Calu3 (cell line): Measurements from ENCODE around the gene ST6GAL1. TPM values are rescaled to one million over a fixed set of nuclear protein-coding genes. Genes with fewer than 3 reads are reported as not detected.
"Not testable (repeated sequence)": the region's sequence is repeated elsewhere in the genome, so short reads cannot be mapped to it uniquely, and the experiment has no call there.

Experiments
- BruUV-seq: library from RNA; stranded (reverse); fragments of 400-500 nt; replicated peaks from 2 replicates; lab custom pipeline; 2021; lab: Mats Ljungman, UMichigan
- CTCF ChIA-PET: fragments of 300-600 bp; sonication (Branson Sonifier 250); formaldehyde crosslinking; loops from one replicate; lab custom pipeline; 2022; ENCODE audit warnings: antibody characterized with exemption; lab: Charles Lee
- DNase-seq: peaks from one replicate; pipeline ENCODE4 v3.0.0; 2022
- H3K27ac Mint-ChIP-seq: one replicate; pipeline ENCODE4 v1.8.0; 2022; ENCODE audit warnings: mixed read lengths; ENCODE audit not compliant: unreplicated experiment
- H3K27me3 Mint-ChIP-seq: one replicate; pipeline ENCODE4 v1.8.0; 2022; ENCODE audit warnings: mixed read lengths; ENCODE audit not compliant: unreplicated experiment
- H3K36me3 Mint-ChIP-seq: one replicate; pipeline ENCODE4 v1.8.0; 2022; ENCODE audit warnings: mild to moderate bottlenecking, moderate library complexity, mixed read lengths; ENCODE audit not compliant: insufficient read depth, unreplicated experiment
- H3K4me1 Mint-ChIP-seq: one replicate; pipeline ENCODE4 v1.8.0; 2022; ENCODE audit warnings: mild to moderate bottlenecking, low read depth, mixed read lengths; ENCODE audit not compliant: unreplicated experiment
- H3K4me3 Mint-ChIP-seq: one replicate; pipeline ENCODE4 v1.8.0; 2022; ENCODE audit warnings: mild to moderate bottlenecking, low read depth, moderate library complexity, mixed read lengths; ENCODE audit not compliant: unreplicated experiment
- H3K9me3 Mint-ChIP-seq: one replicate; pipeline ENCODE4 v1.8.0; 2022; ENCODE audit warnings: low read depth, mixed read lengths; ENCODE audit not compliant: unreplicated experiment
- intact Hi-C: fragments of 100-400 bp; cut with micrococcal nuclease; formaldehyde crosslinking; loops from one replicate; pipeline ENCODE4 v1.10.0; 2022; ENCODE audit not compliant: unreplicated experiment
- total RNA-seq: library from RNA; stranded (reverse); gene quantifications from 2 replicates; pipeline ENCODE4 v1.2.3, GENCODE V29; 2022
- TF ChIP-seq, protein P1 (sequence below): fragments of 200-600 bp; IDR thresholded peaks from one replicate; pipeline ENCODE4 v1.8.0; 2022; ENCODE audit warnings: antibody characterized with exemption; ENCODE audit not compliant: unreplicated experiment

The ST6GAL1 gene
- total RNA-seq, 1 experiment from 2014 or later: 20.4 TPM

DNA sequence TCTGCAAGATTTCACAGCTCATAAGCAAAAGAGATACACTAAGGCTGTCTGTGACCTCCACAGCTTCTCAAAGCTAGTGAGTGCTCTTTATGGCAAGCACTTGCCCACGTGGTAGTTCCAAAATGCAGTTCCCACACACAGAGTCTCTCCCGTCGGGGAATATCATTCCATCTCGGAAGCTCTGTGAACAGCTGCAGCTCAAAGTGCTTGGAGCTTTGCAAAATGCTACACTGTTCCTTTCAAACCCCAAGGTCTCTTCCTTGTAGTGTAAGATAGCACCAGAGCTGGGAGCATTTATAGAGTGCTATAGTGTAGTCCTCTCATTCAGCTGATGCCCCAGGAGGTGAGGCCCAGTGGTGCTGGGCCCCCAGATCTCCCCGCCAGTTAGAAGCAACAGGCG is 36.1 kb downstream of the ST6GAL1 start:
- no peak for DNase-seq
- Mint-ChIP-seq H3K36me3 (no peaks in the 10 kb centered on the region), H3K27me3 (no peaks in the 10 kb centered on the region), H3K4me1 (no peaks in the 10 kb centered on the region), H3K4me3 (no peak overlapping the region), H3K9me3 (no peaks in the 10 kb centered on the region), H3K27ac (no peak overlapping the region)
- intact Hi-C loops: no loop called here
- no TSS peak for BruUV-seq
- TF ChIP-seq, protein P1, sequence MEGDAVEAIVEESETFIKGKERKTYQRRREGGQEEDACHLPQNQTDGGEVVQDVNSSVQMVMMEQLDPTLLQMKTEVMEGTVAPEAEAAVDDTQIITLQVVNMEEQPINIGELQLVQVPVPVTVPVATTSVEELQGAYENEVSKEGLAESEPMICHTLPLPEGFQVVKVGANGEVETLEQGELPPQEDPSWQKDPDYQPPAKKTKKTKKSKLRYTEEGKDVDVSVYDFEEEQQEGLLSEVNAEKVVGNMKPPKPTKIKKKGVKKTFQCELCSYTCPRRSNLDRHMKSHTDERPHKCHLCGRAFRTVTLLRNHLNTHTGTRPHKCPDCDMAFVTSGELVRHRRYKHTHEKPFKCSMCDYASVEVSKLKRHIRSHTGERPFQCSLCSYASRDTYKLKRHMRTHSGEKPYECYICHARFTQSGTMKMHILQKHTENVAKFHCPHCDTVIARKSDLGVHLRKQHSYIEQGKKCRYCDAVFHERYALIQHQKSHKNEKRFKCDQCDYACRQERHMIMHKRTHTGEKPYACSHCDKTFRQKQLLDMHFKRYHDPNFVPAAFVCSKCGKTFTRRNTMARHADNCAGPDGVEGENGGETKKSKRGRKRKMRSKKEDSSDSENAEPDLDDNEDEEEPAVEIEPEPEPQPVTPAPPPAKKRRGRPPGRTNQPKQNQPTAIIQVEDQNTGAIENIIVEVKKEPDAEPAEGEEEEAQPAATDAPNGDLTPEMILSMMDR: no peak
- CTCF ChIA-PET: interaction anchor here (1.2 kb wide), 1 partner anchor 9 kb away, joined by 3 read pairs; no protein-coding TSS in a partner anchor

DNA sequence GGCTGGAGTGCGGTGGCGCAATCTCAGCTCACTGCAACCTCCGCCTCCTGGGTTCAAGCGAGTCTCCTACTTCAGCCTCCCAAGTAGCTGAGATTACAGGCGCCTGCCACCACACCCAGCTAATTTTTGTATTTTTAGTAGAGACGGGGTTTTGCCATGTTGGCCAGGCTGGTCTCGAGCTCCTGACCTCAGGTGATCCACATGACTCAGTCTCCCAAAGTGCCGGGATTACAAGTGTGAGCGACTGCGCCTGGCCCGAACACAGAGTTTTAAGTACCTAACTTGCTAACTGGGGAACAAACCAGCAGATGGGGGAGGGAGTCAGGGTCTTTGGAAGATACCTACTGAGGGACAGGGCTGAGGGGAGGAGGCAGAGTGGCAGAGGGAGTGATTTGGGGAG is 36.9 kb downstream of the ST6GAL1 start:
- CTCF ChIA-PET: interaction anchor here (0.6 kb wide), 1 partner anchor 233 kb away, joined by 3 read pairs; no protein-coding TSS in a partner anchor
- H3K36me3 Mint-ChIP-seq, H3K27me3 Mint-ChIP-seq, H3K4me3 Mint-ChIP-seq, H3K9me3 Mint-ChIP-seq, DNase-seq, H3K27ac Mint-ChIP-seq, BruUV-seq, H3K4me1 Mint-ChIP-seq, intact Hi-C loops: not testable (repeated sequence)

DNA sequence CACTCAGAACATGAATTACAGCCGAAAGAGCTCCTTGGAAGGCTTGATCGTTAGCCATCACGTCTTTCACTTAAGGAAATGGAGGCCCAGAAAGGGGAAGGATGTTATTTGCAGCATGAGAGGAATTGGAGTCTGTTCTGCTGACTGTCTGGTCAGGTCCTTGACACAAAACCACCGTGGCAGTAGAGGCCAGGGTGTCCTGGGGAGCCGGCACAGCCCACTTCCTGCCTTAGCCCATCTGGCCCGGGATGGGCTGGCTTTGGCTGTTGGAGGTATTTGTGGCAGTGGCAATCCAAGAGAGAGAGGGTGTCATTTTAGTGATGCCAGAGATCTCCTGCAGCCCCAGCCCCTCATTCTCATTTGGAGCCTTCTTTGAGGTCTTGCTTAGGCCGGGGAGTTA is 37.4 kb downstream of the ST6GAL1 start:
- no peak overlapping the region for H3K27ac Mint-ChIP-seq
- H3K9me3 Mint-ChIP-seq: no peaks in the 10 kb centered on the region
- BruUV-seq: no TSS peak
- no peak for DNase-seq
- H3K36me3 Mint-ChIP-seq: no peaks in the 10 kb centered on the region
- no peak overlapping the region for H3K4me3 Mint-ChIP-seq
- intact Hi-C loops: no loop called here
- no peaks in the 10 kb centered on the region for H3K4me1 Mint-ChIP-seq
- no peaks in the 10 kb centered on the region for H3K27me3 Mint-ChIP-seq
- CTCF ChIA-PET: no interaction called here
- TF ChIP-seq, protein P1: no peak

DNA sequence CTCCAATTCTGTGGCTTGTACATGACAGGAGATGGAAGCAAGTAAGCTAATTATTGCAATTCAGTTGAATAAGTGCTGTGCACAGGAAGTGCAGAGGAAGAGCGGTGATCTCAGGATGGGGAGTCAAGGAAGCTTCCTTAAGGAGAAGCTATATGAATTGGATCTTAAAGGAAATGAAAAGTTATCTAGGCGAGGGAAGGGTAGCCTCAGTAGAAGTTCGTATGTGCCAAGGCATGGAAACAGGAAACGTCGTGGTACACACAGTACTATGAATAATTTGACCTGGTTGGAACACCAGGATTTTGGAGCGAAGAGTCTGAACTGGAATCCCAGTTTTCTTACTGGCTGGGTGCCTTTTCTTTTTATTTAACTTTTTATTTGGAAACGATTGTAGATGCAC is 39.3 kb downstream of the ST6GAL1 start:
- Mint-ChIP-seq H3K4me1 (no peaks in the 10 kb centered on the region), H3K36me3 (no peaks in the 10 kb centered on the region), H3K27me3 (no peaks in the 10 kb centered on the region), H3K27ac (no peak overlapping the region), H3K4me3 (no peak overlapping the region), H3K9me3 (no peaks in the 10 kb centered on the region)
- CTCF ChIA-PET: no interaction called here
- TF ChIP-seq, protein P1: no peak
- intact Hi-C loops: no loop called here
- no peak for DNase-seq
- BruUV-seq: no TSS peak

DNA sequence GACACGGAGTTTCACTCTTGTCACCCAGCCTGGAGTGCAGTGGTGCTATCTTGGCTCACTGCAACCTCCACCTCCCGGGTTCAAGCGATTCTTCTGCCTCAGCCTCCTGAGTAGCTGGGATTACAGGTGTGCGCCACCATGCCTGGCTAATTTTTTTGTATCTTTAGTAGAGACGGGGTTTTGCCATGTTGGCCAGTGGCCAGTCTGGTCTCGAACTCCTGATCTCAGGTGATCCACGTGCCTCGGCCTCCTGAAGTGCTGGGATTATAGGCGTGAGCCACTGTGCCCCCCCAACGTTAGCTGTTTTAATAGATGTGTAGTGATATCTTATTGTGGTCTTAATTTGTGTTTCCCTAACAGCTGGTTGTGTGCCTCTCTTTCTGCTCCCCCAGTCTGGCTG is 40.8 kb downstream of the ST6GAL1 start:
- H3K36me3 Mint-ChIP-seq, H3K9me3 Mint-ChIP-seq, DNase-seq, H3K4me1 Mint-ChIP-seq, BruUV-seq, H3K27me3 Mint-ChIP-seq, H3K27ac Mint-ChIP-seq, H3K4me3 Mint-ChIP-seq, intact Hi-C loops: not testable (repeated sequence)
- CTCF ChIA-PET: interaction anchor here (0.9 kb wide), 1 partner anchor 17 kb away, joined by 3 read pairs; no protein-coding TSS in a partner anchor
